Natural killer cell treated with Interleukin-12 subunit alpha and Interleukin-12 subunit beta and Interleukin-15 and Interleukin-18, amount 100 ng/mL, for 72 hours (primary cell): ENCODE results near the gene EXPH5. TPM values are rescaled to one million over a fixed set of nuclear protein-coding genes. Genes with fewer than 3 reads are reported as not detected.
"Not testable (repeated sequence)": the region's sequence is repeated elsewhere in the genome, so short reads cannot be mapped to it uniquely, and the experiment has no call there.

Source experiments
- ATAC-seq, 2 donors: fragments of 150-1000 bp; cut with Tn5 transposase in 1 of 2; sonication (Bioruptor Pico), chemical (Tn5 transposase) in 1 of 2; 2 replicates each; pipeline ENCODE4 v1.10.0; 2021
- DNase-seq: peaks from one replicate; pipeline ENCODE4 v3.0.0; 2022; ENCODE audit warnings: low spot score
- H3K27ac Mint-ChIP-seq, 2 donors: 1 replicate in 1 of 2; 2 replicates in 1 of 2; pipeline ENCODE4 v1.8.0; 2022; ENCODE audit warnings: mixed read lengths in 2 of 2, mild to moderate bottlenecking in 1 of 2, moderate library complexity in 1 of 2
- H3K27me3 Mint-ChIP-seq, 2 donors: 1 replicate in 1 of 2; 2 replicates in 1 of 2; pipeline ENCODE4 v1.8.0; 2022; ENCODE audit warnings: mixed read lengths in 2 of 2
- H3K36me3 Mint-ChIP-seq: one replicate; pipeline ENCODE4 v1.8.0; 2022; ENCODE audit warnings: mixed read lengths
- H3K4me1 Mint-ChIP-seq, 2 donors: 1 replicate in 1 of 2; 2 replicates in 1 of 2; pipeline ENCODE4 v1.8.0; 2022; ENCODE audit warnings: low read depth in 2 of 2, mixed read lengths in 2 of 2, mild to moderate bottlenecking in 1 of 2
- H3K4me3 Mint-ChIP-seq: one replicate; pipeline ENCODE4 v1.8.0; 2022; ENCODE audit warnings: mixed read lengths
- H3K9me3 Mint-ChIP-seq: 2 replicates; pipeline ENCODE4 v1.8.0; 2022; ENCODE audit warnings: mixed read lengths
- total RNA-seq, 2 donors: library from RNA; stranded (reverse); gene quantifications; one replicate each; pipeline ENCODE4 v1.2.3, GENCODE V29; 2022

EXPH5 gene
- total RNA-seq, 2 donors from 2014 or later: 0.56 to 0.90 TPM

DNA sequence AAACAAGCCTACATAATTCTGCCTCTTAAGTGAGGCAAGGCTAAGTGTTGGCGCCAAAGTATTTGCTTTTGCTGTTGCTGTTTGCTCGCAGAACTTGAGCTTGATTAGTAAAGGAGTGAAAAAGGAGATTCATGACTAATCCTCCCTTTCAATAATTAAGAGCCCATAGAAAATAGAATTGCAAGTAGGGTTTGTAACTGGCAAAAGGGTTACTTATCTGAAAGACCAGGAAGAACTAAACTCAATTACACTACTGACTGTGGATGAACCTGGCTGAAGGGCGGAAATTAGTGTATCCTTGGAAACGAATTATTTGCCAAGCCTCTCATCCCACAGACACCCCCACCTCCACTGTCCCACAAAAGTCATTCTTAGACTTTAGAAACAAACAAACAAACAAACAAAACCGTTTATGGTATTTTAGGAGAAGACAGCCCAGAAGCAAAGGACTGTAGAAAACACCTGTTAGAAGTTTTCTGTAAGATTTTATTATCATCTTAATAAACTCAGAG is 411 bp upstream of the EXPH5 start:
- H3K4me1 Mint-ChIP-seq: peaks cover 10 to 16% of the 10 kb centered on the region in 2 donors
- ATAC-seq: no peak
- no peaks in the 10 kb centered on the region for H3K9me3 Mint-ChIP-seq
- H3K36me3 Mint-ChIP-seq: no peaks in the 10 kb centered on the region
- peak overlapping the region in 1 of 2 donors; percentile 92 for H3K27ac Mint-ChIP-seq
- peak overlapping the region; percentile 94 for H3K4me3 Mint-ChIP-seq
- DNase-seq: no peak
- peaks cover 22 to 27% of the 10 kb centered on the region in 2 donors for H3K27me3 Mint-ChIP-seq

- Mint-ChIP-seq H3K36me3 (no peaks in the 10 kb centered on the region), H3K27me3 (peaks cover 22 to 28% of the 10 kb centered on the region in 2 donors), H3K9me3 (no peaks in the 10 kb centered on the region), H3K27ac (peak overlapping the region; percentile 4 to 92), H3K4me1 (peaks cover 10 to 16% of the 10 kb centered on the region in 2 donors), H3K4me3 (peak overlapping the region; percentile 94)
- no peak for DNase-seq
- ATAC-seq: peak; percentile 33 to 47
Measured at GRCh38 chr11:108592591-108593213, 866 bp downstream of the EXPH5 start.

GRCh38 chr11:108591893-108592292 is 1.7 kb downstream of the EXPH5 start:
- Mint-ChIP-seq H3K36me3 (no peaks in the 10 kb centered on the region), H3K27ac (peak overlapping the region in 1 of 2 donors; percentile 92), H3K4me1 (peaks cover 10 to 16% of the 10 kb centered on the region in 2 donors), H3K27me3 (peaks cover 22 to 28% of the 10 kb centered on the region in 2 donors), H3K9me3 (no peaks in the 10 kb centered on the region), H3K4me3 (peak overlapping the region; percentile 94)
- ATAC-seq: no peak
- no peak for DNase-seq

DNA sequence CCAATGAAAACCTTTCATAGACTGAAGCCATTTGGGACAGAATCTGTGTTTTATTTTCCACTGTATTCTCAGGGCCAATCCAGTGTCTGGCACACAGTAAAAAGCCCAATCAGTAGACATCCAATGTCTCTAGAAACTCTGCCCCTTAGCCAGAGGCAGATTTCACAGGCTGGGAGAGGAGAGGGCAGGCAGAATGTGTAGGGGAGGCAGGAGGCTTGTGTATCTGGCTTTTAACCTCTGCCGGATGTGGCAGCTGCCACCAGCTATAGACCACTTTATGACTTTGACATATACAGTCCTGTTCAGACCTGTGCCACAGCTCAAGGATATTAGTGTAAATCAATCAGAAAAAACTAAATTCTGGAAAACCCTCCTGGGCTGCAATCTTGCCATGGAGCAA is 4.4 kb downstream of the EXPH5 start:
- no peaks in the 10 kb centered on the region for H3K36me3 Mint-ChIP-seq
- H3K4me3 Mint-ChIP-seq: no peak overlapping the region
- H3K9me3 Mint-ChIP-seq: no peaks in the 10 kb centered on the region
- DNase-seq: no peak
- no peak for ATAC-seq
- no peak overlapping the region for H3K27ac Mint-ChIP-seq
- H3K4me1 Mint-ChIP-seq: peaks cover 10 to 16% of the 10 kb centered on the region in 2 donors
- H3K27me3 Mint-ChIP-seq: peaks cover 8 to 9% of the 10 kb centered on the region in 2 donors

DNA sequence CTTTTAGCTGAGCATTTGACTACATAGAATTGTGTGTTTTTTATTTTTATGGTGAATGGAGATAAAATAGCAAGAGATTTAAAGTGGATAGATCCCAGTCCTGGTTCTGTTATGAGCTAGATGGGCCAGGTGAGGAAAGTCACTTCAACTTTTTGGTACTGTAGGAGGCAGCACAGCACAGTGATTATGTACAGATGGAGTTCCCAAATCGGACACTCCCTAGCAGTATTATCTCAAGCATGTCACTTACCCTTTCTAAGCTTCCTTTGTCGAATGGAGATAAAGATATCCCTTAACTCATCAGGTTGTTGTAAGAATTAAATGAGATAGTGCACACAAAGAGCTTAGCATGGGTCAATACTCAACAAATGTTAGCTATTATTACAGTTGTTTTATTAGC is 5.3 kb downstream of the EXPH5 start:
- no peak for ATAC-seq
- H3K9me3 Mint-ChIP-seq: no peaks in the 10 kb centered on the region
- H3K4me3 Mint-ChIP-seq: no peak overlapping the region
- peaks cover 5 to 9% of the 10 kb centered on the region in 2 donors for H3K27me3 Mint-ChIP-seq
- no peak overlapping the region for H3K27ac Mint-ChIP-seq
- H3K4me1 Mint-ChIP-seq: peaks cover 6 to 8% of the 10 kb centered on the region in 2 donors
- H3K36me3 Mint-ChIP-seq: no peaks in the 10 kb centered on the region
- DNase-seq: no peak

GRCh38 chr11:108587109-108587508 is 6.5 kb downstream of the EXPH5 start:
- no peaks in the 10 kb centered on the region for H3K4me1 Mint-ChIP-seq
- no peak overlapping the region for H3K4me3 Mint-ChIP-seq
- H3K27me3 Mint-ChIP-seq: peaks cover 0 to 9% of the 10 kb centered on the region in 2 donors
- no peaks in the 10 kb centered on the region for H3K36me3 Mint-ChIP-seq
- no peak for DNase-seq
- H3K9me3 Mint-ChIP-seq: no peaks in the 10 kb centered on the region
- no peak overlapping the region for H3K27ac Mint-ChIP-seq
- no peak for ATAC-seq

- Mint-ChIP-seq H3K27ac (no peak overlapping the region), H3K4me1 (no peaks in the 10 kb centered on the region), H3K9me3 (no peaks in the 10 kb centered on the region), H3K4me3 (no peak overlapping the region), H3K27me3 (peaks cover 0 to 9% of the 10 kb centered on the region in 2 donors), H3K36me3 (no peaks in the 10 kb centered on the region)
- no peak for ATAC-seq
- DNase-seq: no peak
Measured at GRCh38 chr11:108586600-108586999, 7.0 kb downstream of the EXPH5 start.

DNA sequence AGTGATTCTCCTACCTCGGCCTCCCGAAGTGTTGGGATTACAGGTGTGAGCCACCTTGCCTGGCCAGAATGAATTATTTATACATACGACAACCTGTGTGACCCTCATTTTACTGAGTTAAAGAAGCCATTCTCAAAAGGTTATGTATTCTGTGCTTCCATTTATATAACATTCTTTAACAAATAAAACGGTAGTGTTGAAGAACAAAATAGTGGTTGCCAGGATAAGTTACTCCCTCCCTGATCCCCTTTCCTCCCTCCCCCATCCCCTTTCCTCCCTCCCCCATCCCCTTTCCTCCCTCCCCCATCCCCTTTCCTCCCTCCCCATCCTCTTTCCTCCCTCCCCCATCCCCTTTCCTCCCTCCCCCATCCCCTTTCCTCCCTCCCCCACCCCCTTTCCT is 7.4 kb downstream of the EXPH5 start:
- ATAC-seq, H3K9me3 Mint-ChIP-seq, H3K27me3 Mint-ChIP-seq: not testable (repeated sequence)

DNA sequence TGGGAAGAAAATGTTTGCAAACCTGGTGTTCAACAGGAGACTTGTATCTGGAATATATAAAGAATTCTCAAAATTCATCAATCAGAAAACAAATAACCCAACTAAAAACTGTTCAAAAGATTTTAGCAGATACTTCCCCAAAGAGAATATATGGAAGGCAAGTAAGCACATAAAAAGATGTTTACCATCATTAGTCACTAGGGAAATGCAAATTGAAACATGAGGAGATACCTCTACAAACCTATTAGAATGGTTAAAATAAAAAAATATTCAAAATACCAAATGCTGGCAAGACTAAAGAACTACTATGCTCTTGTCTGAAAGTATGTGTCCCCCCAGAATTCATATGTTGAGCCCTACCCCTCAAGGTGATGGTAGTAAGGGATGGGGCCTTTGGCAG is 8.6 kb downstream of the EXPH5 start:
- Mint-ChIP-seq H3K9me3 (no peaks in the 10 kb centered on the region), H3K27ac (no peak overlapping the region), H3K4me3 (no peak overlapping the region), H3K27me3 (peaks cover 0 to 16% of the 10 kb centered on the region in 2 donors), H3K36me3 (no peaks in the 10 kb centered on the region), H3K4me1 (no peaks in the 10 kb centered on the region)
- no peak for DNase-seq
- no peak for ATAC-seq

More for the DNA sequence above, 7.4 kb downstream of the EXPH5 start:
- H3K4me3 Mint-ChIP-seq, H3K27ac Mint-ChIP-seq, H3K36me3 Mint-ChIP-seq, H3K4me1 Mint-ChIP-seq, DNase-seq: not testable (repeated sequence)

DNA sequence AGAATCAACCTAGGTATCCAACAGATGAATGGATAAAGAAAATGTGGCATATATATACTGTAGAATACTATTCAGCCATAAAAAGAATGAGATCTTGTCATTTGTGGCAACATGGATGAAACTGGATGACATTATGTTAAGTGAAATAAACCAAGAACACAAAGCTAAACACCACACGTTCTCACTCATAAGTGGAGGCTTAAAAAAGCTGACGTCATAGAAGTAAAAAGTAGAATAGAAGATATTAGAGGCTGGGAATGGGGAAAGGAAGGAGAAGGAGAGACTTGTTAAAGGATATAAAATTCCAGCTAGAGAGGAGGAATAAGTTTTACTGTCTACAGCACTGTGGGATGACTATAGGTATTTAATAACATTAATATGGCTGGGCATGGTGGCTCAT is 12.9 kb downstream of the EXPH5 start:
- no peaks in the 10 kb centered on the region for H3K4me1 Mint-ChIP-seq
- no peak for ATAC-seq
- H3K36me3 Mint-ChIP-seq: no peaks in the 10 kb centered on the region
- H3K27me3 Mint-ChIP-seq: peaks cover 7 to 36% of the 10 kb centered on the region in 2 donors
- no peak for DNase-seq
- no peak overlapping the region for H3K27ac Mint-ChIP-seq
- H3K9me3 Mint-ChIP-seq: no peaks in the 10 kb centered on the region
- no peak overlapping the region for H3K4me3 Mint-ChIP-seq

- Mint-ChIP-seq H3K4me1 (no peaks in the 10 kb centered on the region), H3K36me3 (no peaks in the 10 kb centered on the region), H3K27me3 (peaks cover 7 to 36% of the 10 kb centered on the region in 2 donors), H3K27ac (no peak overlapping the region), H3K4me3 (no peak overlapping the region), H3K9me3 (no peaks in the 10 kb centered on the region)
- no peak for ATAC-seq
- no peak for DNase-seq
Measured at GRCh38 chr11:108580043-108580442, 13.5 kb downstream of the EXPH5 start.

- H3K36me3 Mint-ChIP-seq: no peaks in the 10 kb centered on the region
- peaks cover 7 to 36% of the 10 kb centered on the region in 2 donors for H3K27me3 Mint-ChIP-seq
- no peaks in the 10 kb centered on the region for H3K9me3 Mint-ChIP-seq
- no peak overlapping the region for H3K4me3 Mint-ChIP-seq
- no peaks in the 10 kb centered on the region for H3K4me1 Mint-ChIP-seq
- ATAC-seq: no peak
- no peak overlapping the region for H3K27ac Mint-ChIP-seq
- DNase-seq: no peak
Measured at GRCh38 chr11:108576523-108576922, 17.0 kb downstream of the EXPH5 start.

DNA sequence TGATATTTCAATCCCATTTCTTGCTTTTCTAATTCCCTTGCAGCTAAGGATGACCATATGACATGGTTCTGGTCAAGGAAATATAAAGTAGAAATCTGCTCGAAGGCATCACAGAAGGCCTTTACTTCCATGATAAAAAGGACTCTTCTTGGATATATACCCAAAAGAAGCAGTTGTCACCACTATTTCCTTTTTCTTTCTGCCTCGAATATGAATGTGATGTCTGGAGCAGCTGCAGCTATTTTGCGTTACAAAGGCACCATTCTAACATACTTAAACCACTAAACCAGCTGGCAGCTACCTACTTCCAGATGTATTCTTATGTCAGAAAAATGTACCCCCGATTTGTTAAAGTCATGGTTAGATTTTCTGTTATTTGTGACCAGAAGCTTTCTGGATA is 18.9 kb downstream of the EXPH5 start:
- H3K4me1 Mint-ChIP-seq: no peaks in the 10 kb centered on the region
- H3K36me3 Mint-ChIP-seq: no peaks in the 10 kb centered on the region
- peaks cover 7 to 26% of the 10 kb centered on the region in 2 donors for H3K27me3 Mint-ChIP-seq
- H3K4me3 Mint-ChIP-seq: no peak overlapping the region
- H3K27ac Mint-ChIP-seq: no peak overlapping the region
- ATAC-seq: no peak
- no peaks in the 10 kb centered on the region for H3K9me3 Mint-ChIP-seq
- no peak for DNase-seq

GRCh38 chr11:108571001-108571400 is 22.6 kb downstream of the EXPH5 start:
- no peak for ATAC-seq
- DNase-seq: no peak
- Mint-ChIP-seq H3K4me3 (no peak overlapping the region), H3K4me1 (no peaks in the 10 kb centered on the region), H3K27ac (no peak overlapping the region), H3K9me3 (no peaks in the 10 kb centered on the region), H3K27me3 (no peaks in the 10 kb centered on the region), H3K36me3 (no peaks in the 10 kb centered on the region)

DNA sequence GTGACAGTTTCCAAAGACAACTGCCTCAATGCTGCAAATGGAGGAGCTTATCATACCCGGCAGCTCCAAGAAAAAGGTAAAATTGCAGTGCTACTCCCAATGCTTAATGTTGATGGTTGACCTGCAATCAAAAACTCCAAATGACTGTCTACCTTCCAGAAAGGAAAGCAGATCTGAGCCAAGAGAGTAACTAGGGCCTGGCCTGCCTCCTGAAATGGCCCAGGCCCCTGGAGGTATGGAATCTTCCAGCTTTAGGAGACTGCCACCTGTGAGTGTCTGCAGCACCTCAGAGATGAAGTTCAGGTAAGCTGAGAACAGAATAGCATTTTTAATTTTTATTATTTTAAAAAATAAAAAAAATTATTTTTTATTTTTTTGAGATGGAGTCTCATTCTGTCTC is 23.7 kb downstream of the EXPH5 start:
- Mint-ChIP-seq H3K9me3 (no peaks in the 10 kb centered on the region), H3K4me3 (no peak overlapping the region), H3K36me3 (no peaks in the 10 kb centered on the region), H3K4me1 (no peaks in the 10 kb centered on the region), H3K27me3 (no peaks in the 10 kb centered on the region), H3K27ac (no peak overlapping the region)
- ATAC-seq: no peak
- DNase-seq: no peak
